Measurements from ENCODE around the gene WDR53.
"Not testable (repeated sequence)": the region's sequence is repeated elsewhere in the genome, so short reads cannot be mapped to it uniquely, and the experiment has no call there.

Gene WDR53

GRCh38 chr3:196531418-196531817 is 36.9 kb downstream of the WDR53 start:
- Histone ChIP-seq H3K27ac (no peak overlapping the region), H3K27me3 (no peaks in the 10 kb centered on the region), H3K9me3 (no peaks in the 10 kb centered on the region), H3K36me3 (no peaks in the 10 kb centered on the region), H3K4me3 (no peak overlapping the region), H3K4me1 (peaks cover 0 to 8% (median 2%) of the 10 kb centered on the region in 4 donors)
- intact Hi-C loops (cut with DNase I; ENCODE audit: low total_unique reads) = loop anchor here (10.0 kb wide), 1 partner anchor 143 kb away; no protein-coding TSS in a partner anchor
- DNase-seq = no peak
- no peak for TF ChIP-seq CTCF (IDR thresholded peaks at IDR 0.05)

GRCh38 chr3:196528639-196529233 is 39.6 kb downstream of the WDR53 start:
- peak overlapping the region; percentile 26 to 47 for H3K4me3 ChIP-seq
- H3K36me3 ChIP-seq = no peaks in the 10 kb centered on the region
- H3K27me3 ChIP-seq = no peaks in the 10 kb centered on the region
- peaks cover 0 to 8% (median 2%) of the 10 kb centered on the region in 4 donors for H3K4me1 ChIP-seq
- no peak overlapping the region for H3K27ac ChIP-seq
- peak; percentile 38 to 70 for DNase-seq
- H3K9me3 ChIP-seq = no peaks in the 10 kb centered on the region
- intact Hi-C loops (cut with DNase I; ENCODE audit: low total_unique reads) = no loop called here
- peak; percentile 60 to 64 for TF ChIP-seq CTCF (IDR thresholded peaks at IDR 0.05)

GRCh38 chr3:196525141-196525540 is 43.2 kb downstream of the WDR53 start:
- peaks cover 0 to 9% (median 6%) of the 10 kb centered on the region in 3 donors for H3K9me3 ChIP-seq
- H3K4me3 ChIP-seq = no peak overlapping the region
- no peak for DNase-seq
- no peaks in the 10 kb centered on the region for H3K36me3 ChIP-seq
- TF ChIP-seq CTCF (IDR thresholded peaks at IDR 0.05) = no peak
- H3K4me1 ChIP-seq = peaks cover 0 to 8% (median 2%) of the 10 kb centered on the region in 4 donors
- no peak overlapping the region for H3K27ac ChIP-seq
- intact Hi-C loops (cut with DNase I; ENCODE audit: low total_unique reads) = no loop called here
- no peaks in the 10 kb centered on the region for H3K27me3 ChIP-seq

- no peak overlapping the region for H3K4me3 ChIP-seq
- H3K36me3 ChIP-seq = no peaks in the 10 kb centered on the region
- no peak for DNase-seq
- intact Hi-C loops (cut with DNase I; ENCODE audit: low total_unique reads) = loop anchor here (5.0 kb wide), 1 partner anchor 272 kb away; no protein-coding TSS in a partner anchor
- TF ChIP-seq CTCF (IDR thresholded peaks at IDR 0.05) = no peak
- H3K27me3 ChIP-seq = no peaks in the 10 kb centered on the region
- peaks cover 0 to 8% (median 2%) of the 10 kb centered on the region in 4 donors for H3K4me1 ChIP-seq
- H3K27ac ChIP-seq = no peak overlapping the region
- peaks cover under 1 to 15% (median 12%) of the 10 kb centered on the region in 3 donors for H3K9me3 ChIP-seq
Observed at GRCh38 chr3:196524527-196524926, 43.8 kb downstream of the WDR53 start.

GRCh38 chr3:196523841-196524240 is 44.5 kb downstream of the WDR53 start:
- Histone ChIP-seq H3K27ac (no peak overlapping the region), H3K4me3 (no peak overlapping the region), H3K9me3 (peaks cover 3 to 22% (median 19%) of the 10 kb centered on the region in 3 donors), H3K4me1 (peaks cover 0 to 5% (median 2%) of the 10 kb centered on the region in 4 donors), H3K27me3 (no peaks in the 10 kb centered on the region), H3K36me3 (no peaks in the 10 kb centered on the region)
- no peak for DNase-seq
- no peak for TF ChIP-seq CTCF (IDR thresholded peaks at IDR 0.05)
- intact Hi-C loops (cut with DNase I; ENCODE audit: low total_unique reads) = loop anchor here (5.0 kb wide), 1 partner anchor 272 kb away; no protein-coding TSS in a partner anchor

- H3K36me3 ChIP-seq, DNase-seq, H3K4me3 ChIP-seq, H3K27me3 ChIP-seq, H3K27ac ChIP-seq, H3K4me1 ChIP-seq: not testable (repeated sequence)
- intact Hi-C loops (cut with DNase I; ENCODE audit: low total_unique reads) = loop anchor here (5.0 kb wide), 1 partner anchor 269 kb away; no protein-coding TSS in a partner anchor
- peaks cover 3 to 30% (median 27%) of the 10 kb centered on the region in 3 donors for H3K9me3 ChIP-seq
Observed at GRCh38 chr3:196521291-196521690, 47.1 kb downstream of the WDR53 start.

Data from tibial artery (tissue), 4 donors.